Lung (tissue), 12 donors: ENCODE results near the gene NISCH. TPM values are rescaled to one million over a fixed set of nuclear protein-coding genes. Genes with fewer than 3 reads are reported as not detected.

Experiments
- ATAC-seq: fragments of 200-7000 bp; cut with Tn5 transposase; one replicate; pipeline ENCODE4 v1.9.1; 2020; ENCODE audit warnings: moderate number of reproducible peaks; ENCODE audit not compliant: insufficient read depth, low FRiP score
- DNase-seq, 3 donors: peaks; one replicate each; pipeline ENCODE4 v3.0.0-alpha.2; 2013 to 2017
- H3K27ac ChIP-seq, 2 donors: one replicate each; pipeline ENCODE4 v1.5.1; 2013; ENCODE audit warnings: mild to moderate bottlenecking in 2 of 2, moderate library complexity in 2 of 2, control low read depth in 1 of 2, inconsistent platforms in 1 of 2, low read depth in 1 of 2, low read length in 1 of 2
- H3K27me3 ChIP-seq, 3 donors: one replicate each; pipeline ENCODE4 v1.5.1; 2013; ENCODE audit warnings: low read length in 2 of 3; ENCODE audit not compliant: control insufficient read depth in 3 of 3, insufficient read depth in 3 of 3
- H3K36me3 ChIP-seq, 4 donors: one replicate each; pipeline ENCODE4 v1.5.1; 2013; ENCODE audit warnings: low read length in 4 of 4, mild to moderate bottlenecking in 1 of 4, moderate library complexity in 1 of 4; ENCODE audit not compliant: control insufficient read depth in 4 of 4, insufficient read depth in 4 of 4
- H3K4me1 ChIP-seq, 5 donors: one replicate each; pipeline ENCODE4 v1.5.1; 2013; ENCODE audit warnings: low read length in 5 of 5, mild to moderate bottlenecking in 2 of 5, moderate library complexity in 1 of 5; ENCODE audit not compliant: control insufficient read depth in 5 of 5, insufficient read depth in 5 of 5
- H3K4me3 ChIP-seq: one replicate; pipeline ENCODE4 v1.5.1; 2013; ENCODE audit warnings: mild to moderate bottlenecking, control low read depth, moderate library complexity
- H3K9ac ChIP-seq, 2 donors: one replicate each; pipeline ENCODE4 v1.5.1; 2013; ENCODE audit warnings: low read length in 2 of 2, control low read depth in 1 of 2; ENCODE audit not compliant: insufficient read depth in 1 of 2
- H3K9me3 ChIP-seq, 4 donors: one replicate each; pipeline ENCODE4 v1.5.1; 2013; ENCODE audit warnings: low read length in 3 of 4, mild to moderate bottlenecking in 1 of 4, moderate library complexity in 1 of 4; ENCODE audit not compliant: control insufficient read depth in 4 of 4, insufficient read depth in 3 of 4
- WGBS, 2 donors: extraction: QIAGEN DNeasy Blood & Tissue Kit; methylation state at CpG; one replicate each; pipeline ENCODE4 v1.1.7; 2013; 5-methylcytosine and 5-hydroxymethylcytosine counted together
- polyA plus RNA-seq, 2 donors: library from polyadenylated mRNA; stranded (reverse); fragments of 200-250 nt; gene quantifications; one replicate each; pipeline ENCODE4 v1.2.1, GENCODE V29; 2013
- total RNA-seq, 2 donors: library from RNA; depleted of rRNA in 1 of 2; stranded (reverse); fragments of >200 nt in 1 of 2; gene quantifications; one replicate each; pipeline ENCODE4 v1.2.1, GENCODE V29; 2014 to 2021
- TF ChIP-seq, protein P1 (sequence below): IDR thresholded peaks from 2 replicates; pipeline ENCODE4 v1.5.1; 2012; ENCODE audit warnings: mild to moderate bottlenecking; ENCODE audit errors: control extremely low read depth, extremely low read depth
- donor health status: control.
- donor health status: control.
- donor health status: Bipolar disorder and iron deficiency.
- donor health status: healthy.
- donor health status: DM: yes; HTN: yes; CAD: no.

NISCH gene
- total and polyA plus RNA-seq, 4 donors = 37.8 to 127 (median 63.7) TPM

DNA sequence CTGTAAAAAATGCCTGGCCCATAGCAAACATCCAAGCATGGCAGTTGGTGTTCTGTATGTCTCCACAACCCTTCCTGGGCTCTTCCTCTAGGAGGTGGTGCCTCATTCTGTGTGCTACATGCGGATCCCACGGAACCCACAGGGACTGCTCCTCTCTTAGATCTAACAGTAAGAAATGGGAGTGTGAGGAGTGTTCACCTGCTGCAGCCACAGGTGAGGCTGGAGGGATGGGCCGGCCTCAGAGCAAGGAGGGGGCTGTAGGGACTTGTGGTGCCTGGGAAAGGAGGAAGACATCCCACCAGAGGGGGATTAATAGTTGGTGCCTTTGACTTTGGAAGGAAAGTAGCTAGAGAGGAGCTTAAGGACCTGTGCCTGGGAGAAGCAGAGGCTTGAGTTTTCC is 32.7 kb upstream of the NISCH start:
- no peaks in the 10 kb centered on the region for H3K36me3 ChIP-seq
- H3K27ac ChIP-seq = no peak overlapping the region
- 94 to 96% methylated on average over 3 of the region's 3 CpGs for WGBS, 2 donors
- no peak for DNase-seq
- TF ChIP-seq, protein P1, sequence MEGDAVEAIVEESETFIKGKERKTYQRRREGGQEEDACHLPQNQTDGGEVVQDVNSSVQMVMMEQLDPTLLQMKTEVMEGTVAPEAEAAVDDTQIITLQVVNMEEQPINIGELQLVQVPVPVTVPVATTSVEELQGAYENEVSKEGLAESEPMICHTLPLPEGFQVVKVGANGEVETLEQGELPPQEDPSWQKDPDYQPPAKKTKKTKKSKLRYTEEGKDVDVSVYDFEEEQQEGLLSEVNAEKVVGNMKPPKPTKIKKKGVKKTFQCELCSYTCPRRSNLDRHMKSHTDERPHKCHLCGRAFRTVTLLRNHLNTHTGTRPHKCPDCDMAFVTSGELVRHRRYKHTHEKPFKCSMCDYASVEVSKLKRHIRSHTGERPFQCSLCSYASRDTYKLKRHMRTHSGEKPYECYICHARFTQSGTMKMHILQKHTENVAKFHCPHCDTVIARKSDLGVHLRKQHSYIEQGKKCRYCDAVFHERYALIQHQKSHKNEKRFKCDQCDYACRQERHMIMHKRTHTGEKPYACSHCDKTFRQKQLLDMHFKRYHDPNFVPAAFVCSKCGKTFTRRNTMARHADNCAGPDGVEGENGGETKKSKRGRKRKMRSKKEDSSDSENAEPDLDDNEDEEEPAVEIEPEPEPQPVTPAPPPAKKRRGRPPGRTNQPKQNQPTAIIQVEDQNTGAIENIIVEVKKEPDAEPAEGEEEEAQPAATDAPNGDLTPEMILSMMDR = no peak
- peaks cover 0 to 12% (median 0%) of the 10 kb centered on the region in 5 donors for H3K4me1 ChIP-seq
- no peak overlapping the region for H3K4me3 ChIP-seq
- no peak overlapping the region for H3K9ac ChIP-seq
- ATAC-seq = no peak
- H3K9me3 ChIP-seq = no peaks in the 10 kb centered on the region
- no peaks in the 10 kb centered on the region for H3K27me3 ChIP-seq

DNA sequence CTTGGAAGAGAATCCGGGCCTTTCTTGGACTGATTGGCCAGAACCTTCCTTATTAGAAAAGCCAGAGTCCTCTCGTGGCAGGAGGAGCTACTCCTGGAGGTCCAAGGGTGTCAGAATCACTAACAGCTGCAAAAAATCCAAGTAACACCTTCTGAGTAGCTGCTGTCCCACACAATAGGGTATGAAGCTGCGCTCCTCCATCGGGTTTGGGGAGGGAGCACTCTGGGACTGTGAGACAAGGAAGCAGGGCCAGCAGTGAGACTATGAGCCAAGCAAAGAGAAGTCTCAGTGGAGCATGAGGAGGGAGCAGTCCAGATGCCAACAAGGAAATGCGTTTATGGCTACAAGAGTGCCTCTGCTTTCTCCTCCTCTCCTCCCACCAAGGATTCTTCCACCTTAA is 32.2 kb upstream of the NISCH start:
- Histone ChIP-seq H3K9me3 (no peaks in the 10 kb centered on the region), H3K9ac (peak overlapping the region in 1 of 2 donors; percentile 28), H3K4me1 (peaks cover 0 to 12% (median 0%) of the 10 kb centered on the region in 5 donors), H3K27me3 (no peaks in the 10 kb centered on the region), H3K36me3 (no peaks in the 10 kb centered on the region), H3K4me3 (no peak overlapping the region), H3K27ac (no peak overlapping the region)
- TF ChIP-seq, protein P1 = no peak
- no peak for ATAC-seq
- peak; percentile 36 to 80 (median 70) for DNase-seq
- 67 to 72% methylated on average over 5 of the region's 5 CpGs for WGBS, 2 donors

DNA sequence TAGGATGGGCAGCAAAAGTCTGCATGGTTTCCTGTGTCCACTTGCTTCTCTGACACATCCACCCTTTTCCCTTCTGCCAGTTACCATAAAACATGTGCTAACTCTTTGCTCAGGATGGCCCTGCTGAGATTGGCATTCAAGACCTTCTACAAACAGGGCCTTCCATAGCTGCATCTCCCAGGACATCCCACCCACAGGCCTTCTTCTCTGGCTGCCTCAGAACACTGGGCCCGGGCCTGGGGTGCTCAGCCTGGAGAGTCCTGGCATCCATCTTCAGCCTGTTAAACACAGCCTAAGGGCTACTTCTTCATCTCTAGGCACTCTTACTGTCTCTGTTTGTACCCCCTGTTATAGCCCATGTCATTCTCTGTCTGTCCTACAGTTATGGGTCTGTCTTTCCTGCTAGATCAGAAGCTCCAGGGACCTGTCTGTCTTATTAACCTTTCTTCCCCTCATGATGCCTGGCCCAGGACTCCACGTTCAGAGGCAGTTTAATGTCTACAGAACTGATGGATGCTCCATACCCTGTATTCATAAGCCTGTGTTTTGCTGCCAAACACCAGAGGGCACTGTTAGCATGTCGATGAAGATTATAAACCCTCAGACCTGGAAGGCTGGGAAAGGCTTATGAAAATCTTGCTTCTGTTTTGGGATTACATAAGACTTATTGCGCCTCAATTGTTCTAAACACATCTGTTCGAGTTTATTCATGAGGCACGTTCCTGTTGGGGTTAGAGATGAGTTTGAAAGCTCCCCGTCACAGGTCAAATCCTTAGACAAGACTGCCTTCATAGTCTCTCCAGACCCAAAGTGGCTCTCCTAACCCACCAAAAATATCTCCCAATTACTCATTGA is 27.0 kb upstream of the NISCH start:
- Histone ChIP-seq H3K9ac (no peak overlapping the region), H3K36me3 (no peaks in the 10 kb centered on the region), H3K9me3 (no peaks in the 10 kb centered on the region), H3K4me1 (peaks cover 0 to 9% (median 3%) of the 10 kb centered on the region in 5 donors), H3K4me3 (no peak overlapping the region), H3K27ac (peak overlapping the region in 1 of 2 donors; percentile 16), H3K27me3 (no peaks in the 10 kb centered on the region)
- ATAC-seq = peak; percentile 77
- TF ChIP-seq, protein P1 = peak; percentile 65
- peak; percentile 63 to 92 (median 89) for DNase-seq
- WGBS, 2 donors = 13 to 20% methylated on average over 7 of the region's 7 CpGs
